ENCODE measurements around the gene NTRK1. TPM values are rescaled to one million over a fixed set of nuclear protein-coding genes. Genes with fewer than 3 reads are reported as not detected.

The NTRK1 gene
- polyA plus RNA-seq, 1 experiment, result not detected

GRCh38 chr1:156899956-156900718 lies 39.5 kb downstream of the NTRK1 start:
- H3K27me3 ChIP-seq (ENCODE audit: control insufficient read depth, insufficient read depth, low read length), result no peaks in the 10 kb centered on the region
- POLR2A ChIA-PET, result no interaction called here
- CTCF ChIA-PET, result interaction anchor here (0.7 to 1.7 kb wide), 6 partner anchors 9 to 256 kb away, joined by 3 to 9 read pairs (median 4); partner anchors contain the start of gene LRRC71
- DNase-seq (ENCODE audit: low read depth, low spot score), result no peak
- no peaks in the 10 kb centered on the region; the same call in 1 of the 2 replicates for H3K9me3 ChIP-seq (ENCODE audit: control insufficient read depth, insufficient read depth, low read length)
- no peak overlapping the region for H3K27ac ChIP-seq (ENCODE audit: low read depth, low read length)
- no peak overlapping the region for H3K4me3 ChIP-seq (ENCODE audit: low read depth, low read length)
- TF ChIP-seq CTCF (IDR thresholded peaks at IDR 0.05; ENCODE audit: low read depth, low read length), result no peak

GRCh38 chr1:156900896-156901589 lies 40.4 kb downstream of the NTRK1 start:
- H3K27ac ChIP-seq (ENCODE audit: low read depth, low read length), result no peak overlapping the region
- no peaks in the 10 kb centered on the region for H3K27me3 ChIP-seq (ENCODE audit: control insufficient read depth, insufficient read depth, low read length)
- no peak for TF ChIP-seq CTCF (IDR thresholded peaks at IDR 0.05; ENCODE audit: low read depth, low read length)
- POLR2A ChIA-PET, result interaction anchor here (0.5 kb wide), 1 partner anchor 13 kb away, joined by 3 read pairs; no protein-coding TSS in a partner anchor
- no peak for DNase-seq (ENCODE audit: low read depth, low spot score)
- no peak overlapping the region for H3K4me3 ChIP-seq (ENCODE audit: low read depth, low read length)
- CTCF ChIA-PET, result interaction anchor here (0.8 to 2.5 kb wide), 5 partner anchors 9 to 27 kb away, joined by 4 to 6 read pairs (median 4); no protein-coding TSS in a partner anchor
- H3K9me3 ChIP-seq (ENCODE audit: control insufficient read depth, insufficient read depth, low read length), result peaks cover 3% of the 10 kb centered on the region

DNA sequence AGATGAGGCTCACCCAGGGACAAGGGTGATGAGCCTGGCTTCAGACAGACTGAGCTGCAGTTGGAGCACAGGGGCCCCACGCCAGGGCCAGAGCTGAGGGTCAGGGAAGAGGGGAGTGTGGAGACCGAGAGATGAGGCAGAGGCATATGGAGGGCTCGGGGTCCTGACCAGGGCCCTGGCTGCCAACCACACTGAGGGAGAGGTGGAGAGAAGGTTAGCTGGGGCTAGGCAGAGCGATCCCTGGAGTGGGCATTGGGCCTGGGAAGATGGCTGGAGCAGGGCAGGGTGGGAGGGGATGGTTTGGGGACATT lies 40.9 kb downstream of the NTRK1 start:
- DNase-seq (ENCODE audit: low read depth, low spot score), result no peak
- H3K4me3 ChIP-seq (ENCODE audit: low read depth, low read length), result no peak overlapping the region
- H3K9me3 ChIP-seq (ENCODE audit: control insufficient read depth, insufficient read depth, low read length), result peaks cover 8% of the 10 kb centered on the region
- POLR2A ChIA-PET, result interaction anchor here (0.5 kb wide), 2 partner anchors 12 to 28 kb away, joined by 3 read pairs; no protein-coding TSS in a partner anchor
- H3K27ac ChIP-seq (ENCODE audit: low read depth, low read length), result no peak overlapping the region
- no peak for TF ChIP-seq CTCF (IDR thresholded peaks at IDR 0.05; ENCODE audit: low read depth, low read length)
- H3K27me3 ChIP-seq (ENCODE audit: control insufficient read depth, insufficient read depth, low read length), result no peaks in the 10 kb centered on the region
- CTCF ChIA-PET, result interaction anchor here (0.8 to 2.5 kb wide), 5 partner anchors 9 to 26 kb away, joined by 4 to 6 read pairs (median 4); no protein-coding TSS in a partner anchor

- ChIA-PET CTCF (interaction anchor here (0.8 to 2.5 kb wide), 4 partner anchors 9 to 26 kb away, joined by 4 to 6 read pairs (median 5); no protein-coding TSS in a partner anchor), POLR2A (interaction anchor here (0.5 kb wide), 2 partner anchors 12 to 27 kb away, joined by 3 read pairs; no protein-coding TSS in a partner anchor)
- TF ChIP-seq CTCF (IDR thresholded peaks at IDR 0.05; ENCODE audit: low read depth, low read length), result no peak
- no peak for DNase-seq (ENCODE audit: low read depth, low spot score)
- H3K27me3 ChIP-seq (ENCODE audit: control insufficient read depth, insufficient read depth, low read length), result no peaks in the 10 kb centered on the region
- H3K4me3 ChIP-seq (ENCODE audit: low read depth, low read length), result no peak overlapping the region
- no peak overlapping the region for H3K27ac ChIP-seq (ENCODE audit: low read depth, low read length)
- peaks cover 9% of the 10 kb centered on the region for H3K9me3 ChIP-seq (ENCODE audit: control insufficient read depth, insufficient read depth, low read length)
Measured at GRCh38 chr1:156901966-156902915, 41.6 kb downstream of the NTRK1 start.
